ENCODE data around the gene IQCE. TPM values are rescaled to one million over a fixed set of nuclear protein-coding genes. Genes with fewer than 3 reads are reported as not detected.

IQCE gene
- total and polyA plus RNA-seq, 2 experiments from 2014 or later = 11.8 to 13.3 TPM

DNA sequence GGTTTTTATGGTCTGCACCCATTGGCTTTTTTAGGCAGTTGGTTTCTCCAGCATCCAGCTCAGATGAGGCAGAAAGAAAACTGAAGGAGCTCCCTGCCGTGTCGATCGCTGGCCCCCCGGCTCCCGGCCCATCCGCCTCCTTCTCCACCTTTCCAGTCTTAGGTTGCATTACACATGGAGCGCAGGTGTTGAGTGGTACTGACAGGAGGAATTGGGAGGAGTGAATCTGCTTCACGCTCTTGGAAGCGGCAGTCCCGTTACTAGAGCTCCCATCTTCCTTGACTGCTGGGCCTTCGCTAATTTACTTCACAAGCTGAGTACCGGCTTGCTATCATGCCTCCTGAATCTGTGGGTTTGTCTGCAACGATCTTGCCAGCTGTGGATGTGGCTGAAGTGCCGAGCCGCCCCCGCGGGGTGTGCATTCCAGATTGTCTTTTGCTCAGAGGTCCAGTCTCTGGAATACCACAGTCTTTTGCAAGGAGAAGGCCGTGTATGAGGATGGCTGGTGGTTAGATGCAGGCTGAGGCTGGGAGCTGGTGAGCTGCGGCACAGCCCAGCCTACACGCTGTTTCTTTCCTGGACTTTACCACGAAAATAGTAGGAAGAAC lies 17.1 kb downstream of the IQCE start:
- TF ChIP-seq EZH2phosphoT487 (IDR thresholded peaks at IDR 0.05; ENCODE audit: low read depth, severe bottlenecking, unreplicated experiment) (no peak), CTCF (IDR thresholded peaks at IDR 0.05; ENCODE audit: poor library complexity) (no peak), EZH2 (IDR thresholded peaks at IDR 0.05; ENCODE audit: borderline replicate concordance) (no peak)
- DNase-seq (ENCODE audit: low spot score) = no peak
- Histone ChIP-seq H3K27me3 (no peaks in the 10 kb centered on the region), H4K20me1 (ENCODE audit: insufficient read depth, poor library complexity, severe bottlenecking) (no peaks in the 10 kb centered on the region), H3K79me2 (no peaks in the 10 kb centered on the region), H3K27ac (no peak overlapping the region), H3K9me2 (replicated peaks; ENCODE audit: insufficient read depth) (no peaks in the 10 kb centered on the region), H3K4me1 (ENCODE audit: insufficient read depth) (peaks cover 10% of the 10 kb centered on the region), H3K9me3 (ENCODE audit: low read depth) (no peaks in the 10 kb centered on the region), H3K36me3 (replicated peaks; ENCODE audit: insufficient read depth, low read depth) (no peaks in the 10 kb centered on the region), H2AFZ (no peak overlapping the region), H3K4me3 (no peak overlapping the region), H3K4me2 (no peak overlapping the region)
- 95% methylated on average over 21 of the region's 21 CpGs for WGBS (ENCODE audit: low lambda C conversion rate, missing lambda C conversion rate)

GRCh38 chr7:2576742-2577491 lies 18.1 kb downstream of the IQCE start:
- no peak for DNase-seq (ENCODE audit: low spot score)
- no peak overlapping the region for H2AFZ ChIP-seq
- no peaks in the 10 kb centered on the region for H3K36me3 ChIP-seq (replicated peaks; ENCODE audit: insufficient read depth, low read depth)
- H3K27ac ChIP-seq = no peak overlapping the region
- H3K4me3 ChIP-seq = no peak overlapping the region
- H3K4me2 ChIP-seq = no peak overlapping the region
- H4K20me1 ChIP-seq (ENCODE audit: insufficient read depth, poor library complexity, severe bottlenecking) = no peaks in the 10 kb centered on the region
- H3K4me1 ChIP-seq (ENCODE audit: insufficient read depth) = peaks cover 5% of the 10 kb centered on the region
- TF ChIP-seq EZH2 (IDR thresholded peaks at IDR 0.05; ENCODE audit: borderline replicate concordance) = no peak
- TF ChIP-seq EZH2phosphoT487 (IDR thresholded peaks at IDR 0.05; ENCODE audit: low read depth, severe bottlenecking, unreplicated experiment) = no peak
- no peak for TF ChIP-seq CTCF (IDR thresholded peaks at IDR 0.05; ENCODE audit: poor library complexity)
- H3K79me2 ChIP-seq = no peaks in the 10 kb centered on the region
- no peaks in the 10 kb centered on the region for H3K27me3 ChIP-seq
- no peaks in the 10 kb centered on the region for H3K9me2 ChIP-seq (replicated peaks; ENCODE audit: insufficient read depth)
- no peaks in the 10 kb centered on the region for H3K9me3 ChIP-seq (ENCODE audit: low read depth)
- 96% methylated on average over 34 of the region's 56 CpGs for WGBS (ENCODE audit: low lambda C conversion rate, missing lambda C conversion rate)

DNA sequence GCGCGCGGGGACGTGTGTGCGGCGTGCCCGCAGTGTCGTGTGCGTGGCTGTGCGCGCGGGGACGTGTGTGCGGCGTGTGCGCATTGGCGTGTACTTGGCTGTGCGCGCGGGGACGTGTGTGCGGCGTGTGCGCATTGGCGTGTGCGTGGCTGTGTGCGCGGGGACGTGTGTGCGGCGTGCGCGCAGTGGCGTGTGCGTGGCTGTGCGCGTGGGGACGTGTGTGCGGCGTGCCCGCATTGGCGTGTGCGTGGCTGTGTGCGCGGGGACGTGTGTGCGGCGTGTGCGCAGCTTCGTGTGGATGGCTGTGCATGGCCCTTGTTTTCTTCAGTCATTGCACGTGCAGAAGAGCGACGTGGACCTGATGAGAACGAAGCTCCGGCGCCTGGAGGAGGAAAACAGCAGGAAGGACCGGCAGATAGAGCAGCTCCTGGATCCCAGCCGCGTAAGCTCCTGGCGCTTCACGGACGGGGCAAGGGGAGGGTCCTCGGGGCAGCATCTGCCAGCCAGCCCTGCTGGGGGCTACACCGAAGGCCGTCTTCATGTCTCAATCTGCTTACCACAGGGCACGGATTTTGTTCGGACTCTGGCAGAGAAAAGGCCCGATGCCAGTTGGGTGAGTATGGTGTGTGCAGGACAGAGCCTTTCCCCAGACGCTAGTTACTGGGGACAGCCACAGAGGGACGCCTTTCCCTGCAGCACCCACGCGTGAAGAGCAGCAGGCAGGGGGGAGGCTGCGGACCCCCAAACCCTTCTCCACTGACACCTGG lies 19.3 kb downstream of the IQCE start:
- no peak overlapping the region for H3K4me3 ChIP-seq
- no peak overlapping the region for H3K4me2 ChIP-seq
- H3K27ac ChIP-seq = no peak overlapping the region
- no peaks in the 10 kb centered on the region for H4K20me1 ChIP-seq (ENCODE audit: insufficient read depth, poor library complexity, severe bottlenecking)
- DNase-seq (ENCODE audit: low spot score) = no peak
- no peaks in the 10 kb centered on the region for H3K4me1 ChIP-seq (ENCODE audit: insufficient read depth)
- H3K9me3 ChIP-seq (ENCODE audit: low read depth) = no peaks in the 10 kb centered on the region
- no peak overlapping the region for H2AFZ ChIP-seq
- TF ChIP-seq CTCF (IDR thresholded peaks at IDR 0.05; ENCODE audit: poor library complexity) (no peak), EZH2 (IDR thresholded peaks at IDR 0.05; ENCODE audit: borderline replicate concordance) (no peak), EZH2phosphoT487 (IDR thresholded peaks at IDR 0.05; ENCODE audit: low read depth, severe bottlenecking, unreplicated experiment) (no peak)
- 96% methylated on average over 35 of the region's 73 CpGs for WGBS (ENCODE audit: low lambda C conversion rate, missing lambda C conversion rate)
- no peaks in the 10 kb centered on the region for H3K9me2 ChIP-seq (replicated peaks; ENCODE audit: insufficient read depth)
- no peaks in the 10 kb centered on the region for H3K36me3 ChIP-seq (replicated peaks; ENCODE audit: insufficient read depth, low read depth)
- H3K27me3 ChIP-seq = no peaks in the 10 kb centered on the region
- no peaks in the 10 kb centered on the region for H3K79me2 ChIP-seq
